NK-92 (cell line): Measurements from ENCODE around the gene CLEC4F.

Source experiments
- DNase-seq: peaks from one replicate; lab custom pipeline; 2025; ENCODE audit not compliant: unreplicated experiment; lab: John Stamatoyannopoulos, UW

The CLEC4F gene

GRCh38 chr2:70820499-70820898, at the start of gene CLEC4F:
TSS of gene CLEC4F (minus strand) at chr2:70820599. CDS start at chr2:70820523, 76 bp downstream.
- no peak for DNase-seq

- DNase-seq = no peak
Observed at GRCh38 chr2:70868970-70869369, 48.6 kb upstream of the CLEC4F start.

- no peak for DNase-seq
Observed at GRCh38 chr2:70861777-70862625, 41.6 kb upstream of the CLEC4F start.

- DNase-seq = no peak
Observed at GRCh38 chr2:70855667-70856066, 35.3 kb upstream of the CLEC4F start.

GRCh38 chr2:70854411-70854810, 34.0 kb upstream of the CLEC4F start:
- DNase-seq = no peak

GRCh38 chr2:70852824-70853223, 32.4 kb upstream of the CLEC4F start:
- no peak for DNase-seq

GRCh38 chr2:70851704-70852103, 31.3 kb upstream of the CLEC4F start:
- DNase-seq = no peak

- no peak for DNase-seq
Observed at GRCh38 chr2:70850925-70851324, 30.5 kb upstream of the CLEC4F start.

- DNase-seq = no peak
Observed at GRCh38 chr2:70842401-70842800, 22.0 kb upstream of the CLEC4F start.

GRCh38 chr2:70837980-70838925, 17.9 kb upstream of the CLEC4F start:
- no peak for DNase-seq

- no peak for DNase-seq
Observed at GRCh38 chr2:70835643-70836042, 15.2 kb upstream of the CLEC4F start, which contains the start of gene CD207. TSS of gene CD207 (minus strand) at chr2:70835816. CDS start at chr2:70835776, 40 bp downstream.

- no peak for DNase-seq
Observed at GRCh38 chr2:70834881-70835280, 14.5 kb upstream of the CLEC4F start.

- DNase-seq = no peak
Observed at GRCh38 chr2:70834106-70834505, 13.7 kb upstream of the CLEC4F start.

GRCh38 chr2:70833246-70833645, 12.8 kb upstream of the CLEC4F start:
- DNase-seq = no peak

- no peak for DNase-seq
Observed at GRCh38 chr2:70832386-70832785, 12.0 kb upstream of the CLEC4F start.

- no peak for DNase-seq
Observed at GRCh38 chr2:70831861-70832260, 11.5 kb upstream of the CLEC4F start.

GRCh38 chr2:70830366-70830765, 10.0 kb upstream of the CLEC4F start:
- DNase-seq = no peak

GRCh38 chr2:70829916-70830315, 9.5 kb upstream of the CLEC4F start:
- DNase-seq = no peak

GRCh38 chr2:70828914-70829824, 8.8 kb upstream of the CLEC4F start:
- DNase-seq = no peak

- DNase-seq = no peak
Observed at GRCh38 chr2:70828115-70828514, 7.7 kb upstream of the CLEC4F start.

- no peak for DNase-seq
Observed at GRCh38 chr2:70827388-70827787, 7.0 kb upstream of the CLEC4F start.
